ENCODE measurements around the gene C7orf57.
"Not testable (repeated sequence)": the region's sequence is repeated elsewhere in the genome, so short reads cannot be mapped to it uniquely, and the experiment has no call there.

C7orf57 gene

DNA sequence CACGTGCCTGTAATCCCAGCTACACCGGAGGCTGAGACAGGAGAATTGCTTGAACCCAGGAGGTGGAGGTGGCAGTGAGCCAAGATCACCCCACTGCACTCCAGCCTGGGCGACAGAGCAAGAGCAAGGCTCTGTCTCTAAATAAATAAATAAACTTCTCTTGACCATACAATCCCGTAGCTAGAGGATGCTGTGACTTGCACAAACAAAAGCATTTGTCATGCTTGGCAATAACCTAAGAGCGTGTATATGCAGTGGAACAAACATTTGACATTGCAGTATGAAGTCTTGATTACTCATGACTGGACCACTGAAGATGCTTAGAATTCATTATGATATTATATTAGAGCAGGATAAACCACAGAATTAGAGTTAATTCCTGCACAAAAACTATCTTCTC, 1.4 kb upstream of the C7orf57 start:
- DNase-seq (ENCODE audit: extremely low read depth in 1 of 2, low read depth in 1 of 2): no peak

DNA sequence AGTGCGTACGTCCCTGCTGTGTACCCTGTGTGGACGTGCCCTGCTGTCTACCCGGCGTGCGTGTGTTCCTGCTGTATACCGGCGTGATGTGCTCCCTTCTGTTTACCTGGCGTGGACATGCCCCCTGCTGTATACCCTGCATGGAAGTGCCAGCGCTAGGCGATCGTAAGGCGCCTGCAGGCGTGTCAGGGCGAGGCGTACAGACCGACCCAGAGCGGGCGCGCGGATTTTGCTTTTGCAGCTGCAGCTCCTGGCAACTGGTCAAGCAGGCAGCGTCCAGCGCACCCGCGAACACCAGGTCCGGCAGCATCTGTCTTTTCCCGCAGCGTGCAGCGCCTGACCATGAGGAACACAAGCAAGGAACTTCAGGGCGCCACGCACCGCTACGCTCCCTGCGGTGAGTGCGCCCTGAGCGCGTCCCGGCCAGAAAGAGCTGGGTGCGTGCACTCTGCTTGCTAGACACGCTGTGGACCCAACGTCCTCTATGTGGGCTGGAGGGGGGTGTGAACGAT, 680 bp downstream of the C7orf57 start:
- no peak for DNase-seq (ENCODE audit: extremely low read depth in 1 of 2, low read depth in 1 of 2)

DNA sequence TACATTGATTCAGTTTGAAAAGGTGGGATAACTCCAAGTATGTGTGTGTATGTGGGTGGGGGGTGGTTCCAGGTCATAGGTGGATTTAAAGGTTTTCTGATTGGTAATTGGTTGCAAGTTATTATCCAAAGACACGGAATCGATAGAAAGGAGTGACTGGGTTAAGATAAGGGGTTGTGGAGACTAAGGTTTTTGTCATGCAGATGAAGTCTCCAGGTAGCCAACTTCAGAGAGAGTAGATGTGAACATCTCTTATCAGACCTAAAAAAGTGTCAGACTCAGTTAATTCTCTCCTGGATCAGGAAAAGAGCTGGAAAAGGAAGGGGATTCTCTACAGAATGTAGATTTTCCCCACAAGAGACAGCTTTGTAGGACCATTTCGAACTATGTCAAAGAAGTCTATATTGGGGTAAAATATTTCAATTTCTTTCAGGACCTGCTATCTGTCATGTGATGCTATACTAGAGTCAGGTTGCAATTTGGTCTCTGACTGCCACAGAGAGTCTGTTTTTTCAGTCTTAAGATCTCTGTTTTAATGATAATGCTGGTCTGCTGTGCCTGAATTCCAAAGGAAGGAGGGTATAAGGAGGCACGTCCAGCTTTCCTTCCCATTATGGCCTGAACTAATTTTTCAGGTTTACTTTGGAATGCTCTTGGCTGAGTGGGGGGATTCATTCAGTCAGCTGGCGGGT, 3.6 kb downstream of the C7orf57 start:
- no peak for DNase-seq (ENCODE audit: extremely low read depth in 1 of 2, low read depth in 1 of 2)

DNA sequence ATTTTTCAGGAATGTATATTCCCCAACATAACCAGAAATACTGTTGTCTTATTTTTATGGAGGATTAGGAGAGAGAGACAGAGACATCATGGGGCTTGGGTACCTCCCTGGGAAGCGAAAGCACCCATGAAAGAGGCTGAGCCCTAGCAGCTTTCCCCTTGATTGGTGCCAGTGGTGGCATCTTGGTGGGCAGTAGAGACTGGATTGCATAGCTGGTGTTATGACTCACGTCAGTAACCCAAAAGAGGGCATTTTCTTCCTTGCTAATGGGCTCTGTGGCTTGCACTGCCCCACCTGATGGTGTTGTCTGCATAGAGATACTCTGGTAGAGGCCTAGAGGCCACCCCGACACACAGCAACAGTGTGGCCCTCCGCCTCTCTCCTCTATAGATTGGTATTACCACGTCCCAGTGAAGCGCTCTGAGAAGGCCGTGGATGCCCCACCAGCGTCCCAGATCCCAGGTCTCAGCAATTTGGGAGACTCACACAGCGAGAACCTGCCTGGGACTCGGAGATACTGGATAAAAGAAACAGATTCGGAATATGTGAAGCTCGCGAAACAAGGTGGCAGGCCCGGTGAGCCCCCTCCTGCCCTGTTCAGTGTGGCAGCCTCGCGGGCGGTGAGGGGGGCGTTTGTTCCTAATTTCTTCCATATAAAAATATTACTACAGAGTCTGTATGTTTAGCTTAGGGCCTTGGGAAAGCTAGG, 5.8 kb downstream of the C7orf57 start:
- no peak for DNase-seq (ENCODE audit: extremely low read depth in 1 of 2, low read depth in 1 of 2)

DNA sequence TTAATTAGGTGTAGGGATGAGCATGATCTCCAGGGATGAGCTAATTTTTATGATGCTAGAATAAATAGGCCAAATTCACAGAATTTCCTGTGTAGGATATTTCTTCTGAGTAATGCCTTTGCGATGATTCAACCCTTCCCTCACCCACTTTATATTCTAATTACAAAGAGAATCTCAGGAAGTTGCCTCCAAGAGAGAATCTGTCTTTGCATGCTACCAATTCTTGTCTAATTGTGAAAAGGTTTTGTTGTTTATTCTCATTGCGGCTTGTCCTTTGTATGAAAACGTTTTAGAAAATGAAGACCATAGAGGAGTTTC, 6.3 kb downstream of the C7orf57 start:
- no peak for DNase-seq (ENCODE audit: extremely low read depth in 1 of 2, low read depth in 1 of 2)

DNA sequence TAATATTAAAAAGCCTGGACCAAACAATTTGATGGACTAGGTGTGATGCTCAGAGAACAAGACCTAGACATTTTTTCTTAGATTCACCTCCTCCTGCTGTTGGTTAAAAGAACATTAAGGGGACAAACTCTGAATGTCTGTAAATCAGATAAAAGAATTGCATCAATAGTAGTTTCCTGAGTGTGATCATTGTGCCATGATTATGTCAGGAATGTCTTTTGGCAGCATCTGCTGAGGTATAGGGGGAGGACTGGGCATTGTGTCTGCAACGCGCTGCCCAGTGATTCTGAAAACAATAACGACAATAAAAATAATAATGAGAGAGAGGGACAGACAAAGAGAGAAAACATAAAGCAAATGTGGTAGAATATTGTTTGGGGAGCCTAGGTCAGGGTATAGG, 6.9 kb downstream of the C7orf57 start:
- DNase-seq (ENCODE audit: extremely low read depth in 1 of 2, low read depth in 1 of 2): no peak

DNA sequence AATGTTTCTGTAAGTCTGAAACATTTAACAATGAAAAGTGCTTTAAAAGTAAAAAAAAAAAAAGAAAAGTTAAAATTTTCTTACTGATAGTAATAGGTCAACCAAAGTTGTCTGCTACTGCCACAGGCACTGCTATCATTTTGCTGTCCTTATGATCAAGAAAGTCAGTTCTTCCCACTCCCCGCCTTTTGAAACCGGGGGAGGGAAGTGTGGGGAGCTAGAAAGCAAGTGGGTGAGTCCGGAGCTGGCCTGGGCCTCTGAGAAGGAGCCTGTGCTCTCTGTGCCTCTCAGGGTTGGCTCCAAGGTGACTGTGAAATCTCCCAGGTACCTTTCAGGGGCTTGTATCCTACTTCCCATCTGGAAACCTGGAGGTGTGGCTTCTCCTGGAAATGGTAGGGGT, 7.3 kb downstream of the C7orf57 start:
- DNase-seq (ENCODE audit: extremely low read depth in 1 of 2, low read depth in 1 of 2): no peak

DNA sequence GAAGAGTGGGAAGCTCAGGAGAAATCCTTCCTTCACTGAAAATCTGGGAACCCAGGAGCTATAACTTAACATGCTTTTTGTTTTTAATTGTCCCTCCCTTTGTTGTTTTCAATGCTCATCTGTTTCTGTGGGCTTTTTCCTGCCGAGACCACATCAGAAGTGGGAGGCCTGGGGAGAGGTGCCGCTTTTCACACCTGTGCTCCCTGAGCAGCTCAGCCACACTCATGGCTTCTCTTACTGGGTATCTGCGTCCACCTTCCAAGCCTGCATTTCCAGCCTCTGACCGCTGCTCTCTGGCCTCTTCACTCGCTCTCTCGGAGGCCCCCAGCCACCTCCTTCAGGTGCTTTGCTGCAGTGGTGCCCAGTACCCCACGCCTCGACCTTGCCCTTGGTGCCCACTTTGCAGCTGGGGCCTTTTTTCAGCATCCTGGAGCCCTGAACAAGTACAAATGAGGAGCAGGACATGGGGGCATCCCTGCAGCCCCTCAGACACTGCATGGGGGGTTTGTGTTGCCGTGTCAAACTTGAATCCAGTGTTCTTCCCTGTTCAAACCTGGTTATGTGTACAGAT, 9.9 kb downstream of the C7orf57 start:
- no peak for DNase-seq (ENCODE audit: extremely low read depth in 1 of 2, low read depth in 1 of 2)

DNA sequence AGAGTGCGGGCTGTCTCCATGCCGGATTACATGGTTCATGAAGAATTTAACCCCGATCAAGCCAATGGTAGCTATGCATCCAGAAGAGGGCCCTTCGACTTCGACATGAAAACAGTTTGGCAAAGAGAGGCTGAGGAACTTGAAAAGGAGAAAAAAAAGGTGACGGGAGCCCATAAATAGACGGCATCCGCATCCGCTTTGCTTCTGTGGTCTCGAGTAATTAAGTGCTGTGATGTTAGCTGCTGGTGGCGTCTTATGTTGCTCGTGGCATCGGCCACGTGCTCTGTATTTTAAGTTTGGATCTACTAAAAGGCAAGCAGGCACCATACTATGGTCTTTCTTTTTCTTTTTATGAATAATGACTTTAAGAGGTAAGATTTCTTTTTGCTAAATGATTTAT, 11.1 kb downstream of the C7orf57 start:
- DNase-seq (ENCODE audit: extremely low read depth in 1 of 2, low read depth in 1 of 2): no peak

DNA sequence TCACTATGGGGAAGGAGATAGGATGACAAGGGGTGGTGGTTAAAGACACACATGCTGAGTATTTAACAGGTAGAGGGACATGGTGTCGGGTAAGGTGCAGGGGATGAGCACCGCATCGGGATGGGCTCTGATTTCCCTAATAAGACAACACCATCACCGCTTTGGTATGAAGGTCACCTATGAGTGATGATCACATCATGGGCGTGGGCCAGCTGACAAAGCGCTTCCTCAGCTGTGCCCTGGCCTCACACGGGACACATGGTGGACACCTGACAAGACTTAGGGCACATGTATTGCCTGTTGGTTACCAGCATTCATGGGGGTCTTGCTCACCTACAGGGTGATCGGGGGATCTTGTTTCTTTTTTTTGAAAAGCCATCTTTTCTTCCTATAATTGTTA, 12.8 kb downstream of the C7orf57 start:
- DNase-seq (ENCODE audit: extremely low read depth in 1 of 2, low read depth in 1 of 2): no peak

DNA sequence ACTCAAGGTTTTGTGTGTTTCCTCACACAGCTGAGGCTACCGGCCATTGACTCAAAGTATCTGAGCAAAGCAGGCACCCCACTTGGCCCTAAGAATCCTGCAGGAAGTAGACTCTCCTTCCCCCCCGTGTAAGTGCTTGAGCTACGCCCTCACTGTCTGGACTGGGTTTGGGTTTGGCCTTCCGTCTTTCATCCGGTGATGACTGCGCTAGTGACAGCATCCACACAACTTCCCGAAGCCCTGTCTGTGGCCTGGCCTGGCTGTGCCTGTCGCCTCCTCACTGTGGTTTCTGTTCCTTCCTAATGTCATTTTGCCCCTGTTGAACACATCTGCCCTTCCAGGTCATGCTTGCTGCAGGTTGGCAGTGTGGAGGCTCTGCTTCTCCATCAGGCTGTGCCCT, 14.5 kb downstream of the C7orf57 start:
- DNase-seq (ENCODE audit: extremely low read depth in 1 of 2, low read depth in 1 of 2): no peak

DNA sequence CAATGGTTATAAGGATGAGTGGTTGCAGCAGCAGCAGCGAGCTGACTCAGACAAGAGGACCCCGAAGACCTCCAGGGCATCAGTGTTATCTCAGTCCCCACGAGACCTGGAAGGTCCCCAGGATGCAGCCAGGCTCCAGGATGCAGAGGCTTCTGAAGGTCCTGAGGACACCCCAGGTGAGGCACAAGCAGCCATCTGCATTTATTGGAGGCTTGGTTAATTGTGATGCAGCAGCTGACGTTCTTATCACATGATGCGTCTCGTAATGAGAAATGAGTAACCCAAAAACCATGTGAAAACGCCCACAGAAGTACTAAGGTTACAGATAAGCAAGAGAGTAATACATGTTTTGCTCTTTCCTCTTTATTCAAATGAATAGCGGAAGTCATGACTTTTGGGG, 17.4 kb downstream of the C7orf57 start:
- no peak for DNase-seq (ENCODE audit: extremely low read depth in 1 of 2, low read depth in 1 of 2)

DNA sequence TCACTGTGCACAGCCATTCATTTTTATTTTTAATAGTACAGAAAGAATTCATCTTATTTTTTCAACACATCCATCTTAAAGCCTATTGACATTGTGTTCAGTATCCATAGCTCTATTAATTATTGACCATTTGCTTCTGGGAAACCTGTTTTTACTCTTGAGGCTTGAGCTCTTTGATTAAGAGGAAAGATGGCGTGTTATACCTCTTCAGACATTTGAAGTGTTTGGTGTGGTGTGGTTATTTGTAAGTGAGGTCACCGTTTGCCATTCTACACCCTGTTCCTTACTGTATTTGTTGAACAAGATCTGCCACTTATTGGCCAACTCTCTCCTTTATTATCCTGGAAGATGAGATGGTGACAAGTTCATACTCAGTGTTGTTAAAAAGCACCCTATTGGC, 18.4 kb downstream of the C7orf57 start:
- DNase-seq (ENCODE audit: extremely low read depth in 1 of 2, low read depth in 1 of 2): no peak

DNA sequence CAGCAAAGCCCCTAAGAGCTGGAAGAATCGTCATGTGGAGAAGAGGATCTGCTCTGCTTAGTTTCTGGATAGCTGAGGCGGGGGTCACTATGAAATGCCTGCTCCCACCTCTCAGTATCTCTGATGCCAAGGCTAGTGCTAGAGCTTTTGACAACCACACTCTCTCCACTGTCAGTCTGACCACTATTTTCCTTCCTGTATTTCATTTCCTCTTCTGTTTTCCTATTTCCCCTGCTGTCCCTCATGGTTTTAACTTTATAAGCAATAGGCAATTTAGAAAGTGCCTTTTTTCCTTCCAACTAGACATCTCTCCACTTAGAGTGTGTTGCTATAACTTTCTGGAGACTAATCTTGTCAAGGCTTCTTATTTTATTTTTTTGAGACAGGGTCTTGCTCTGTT, 23.6 kb downstream of the C7orf57 start:
- no peak for DNase-seq (ENCODE audit: extremely low read depth in 1 of 2, low read depth in 1 of 2)

DNA sequence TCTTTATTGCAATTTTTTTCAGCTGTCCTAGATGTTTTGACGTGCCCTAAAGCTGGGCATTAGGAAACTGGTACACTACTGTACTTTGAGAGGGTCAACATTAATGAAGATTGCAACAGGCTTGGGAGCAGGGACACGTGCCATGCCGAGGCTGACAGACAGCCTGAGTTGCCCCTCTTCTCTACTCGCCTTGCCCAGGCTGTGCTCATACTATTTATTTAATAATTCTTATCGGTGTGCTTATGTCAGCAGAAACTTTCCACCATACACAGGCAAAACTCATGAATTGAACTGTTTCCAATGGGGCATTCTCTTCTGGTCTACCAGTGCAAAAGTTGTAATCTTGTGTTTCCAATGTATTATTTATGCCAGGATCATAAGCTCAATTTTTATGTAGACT, 24.4 kb downstream of the C7orf57 start:
- no peak for DNase-seq (ENCODE audit: extremely low read depth in 1 of 2, low read depth in 1 of 2)

DNA sequence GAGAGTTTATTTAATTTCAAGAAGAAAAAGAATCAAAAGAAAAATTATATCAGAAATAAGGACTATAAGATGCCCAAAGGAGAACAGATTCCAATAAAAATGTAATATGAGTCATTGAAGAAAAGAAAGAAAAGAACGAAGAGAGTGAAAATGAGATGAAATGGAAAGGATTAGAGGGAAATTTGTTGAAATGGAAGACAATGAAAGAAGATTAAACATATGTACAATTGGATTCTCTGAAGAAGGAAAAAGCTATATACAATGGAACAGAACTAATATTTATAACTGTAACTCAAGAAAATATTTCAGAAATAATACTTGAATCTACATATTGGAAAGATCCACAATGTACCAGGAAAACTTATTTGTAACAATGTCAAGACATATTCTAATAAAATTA, 28.6 kb downstream of the C7orf57 start:
- DNase-seq (ENCODE audit: extremely low read depth in 1 of 2, low read depth in 1 of 2): no peak

DNA sequence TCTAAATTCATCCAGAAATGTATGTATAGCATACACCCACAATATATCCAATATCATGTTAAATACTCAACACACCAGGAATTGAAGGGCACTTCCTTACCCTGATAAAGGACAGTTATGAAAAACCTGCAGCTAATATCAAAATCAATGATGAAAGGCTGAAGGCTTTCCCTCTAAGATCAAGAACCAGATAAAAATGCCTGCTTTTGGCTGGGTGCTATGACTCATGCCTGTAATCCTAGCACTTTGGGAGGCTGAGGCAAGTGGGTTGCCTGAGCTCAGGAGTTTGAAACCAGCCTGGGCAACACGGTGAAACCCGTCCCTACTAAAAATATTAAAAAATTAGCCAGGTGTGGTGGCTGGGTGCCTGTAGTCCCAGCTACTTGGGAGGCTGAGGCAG, 32.1 kb downstream of the C7orf57 start:
- no peak for DNase-seq (ENCODE audit: extremely low read depth in 1 of 2, low read depth in 1 of 2)

DNA sequence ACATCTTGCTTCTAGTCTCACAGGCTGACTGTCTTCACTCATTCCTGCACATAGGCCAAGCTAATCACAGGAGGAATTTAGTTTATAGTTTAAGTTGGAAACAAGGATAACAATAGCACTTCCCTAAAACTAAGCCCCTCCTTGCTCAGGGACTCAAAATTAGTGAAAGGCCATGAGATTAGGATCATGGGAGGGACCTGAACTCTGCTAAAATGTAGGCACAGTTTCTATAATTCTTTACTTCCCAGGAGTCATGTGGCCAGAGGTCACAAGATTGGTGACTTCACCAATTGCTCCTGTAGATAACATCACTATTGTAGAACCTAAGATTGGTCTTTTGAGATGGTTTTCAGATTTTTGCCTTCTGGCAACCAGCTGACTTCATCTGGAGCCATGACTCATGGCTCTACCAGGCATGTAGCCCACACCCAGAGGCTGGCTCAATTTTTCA, 38.9 kb downstream of the C7orf57 start:
- DNase-seq (ENCODE audit: extremely low read depth in 1 of 2, low read depth in 1 of 2): no peak

DNA sequence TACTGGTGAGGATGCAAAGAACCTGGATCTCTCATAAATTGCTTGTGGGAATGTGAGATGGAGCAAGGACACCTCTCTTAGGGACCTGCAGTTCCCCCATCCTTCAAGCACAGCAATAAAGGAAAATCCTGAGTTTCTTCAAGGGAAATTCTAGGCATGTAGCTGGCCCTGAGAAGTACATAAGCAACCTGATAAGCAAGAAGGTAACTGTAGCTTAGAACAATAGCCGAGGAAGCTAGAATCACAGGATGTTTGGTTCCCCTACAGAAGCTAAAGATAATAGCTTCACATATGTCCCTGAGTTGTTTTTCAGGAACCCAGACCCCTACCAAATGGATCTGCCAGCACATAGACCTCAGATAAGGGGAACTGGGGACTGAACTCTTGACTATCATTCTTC, 42.1 kb downstream of the C7orf57 start:
- no peak for DNase-seq (ENCODE audit: extremely low read depth in 1 of 2, low read depth in 1 of 2)

DNA sequence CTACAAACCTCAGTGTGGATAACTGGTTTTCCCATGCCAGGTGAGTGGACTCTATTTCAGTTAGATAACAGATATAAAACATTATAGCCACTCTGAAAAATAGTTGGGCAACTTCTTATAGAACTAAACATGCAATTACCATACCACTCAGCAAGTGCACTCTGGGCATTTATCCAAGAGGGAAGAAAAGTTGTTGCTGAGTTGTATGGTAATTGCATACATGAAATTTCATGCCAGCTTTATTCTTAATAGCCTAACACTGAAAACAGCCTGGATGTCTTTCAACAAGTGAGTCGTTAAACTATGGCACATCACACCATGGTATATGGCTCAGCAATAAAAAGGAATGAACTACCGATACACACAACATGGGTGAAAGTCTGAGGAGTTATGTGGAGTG, 43.1 kb downstream of the C7orf57 start:
- DNase-seq (ENCODE audit: extremely low read depth in 1 of 2, low read depth in 1 of 2): no peak

DNA sequence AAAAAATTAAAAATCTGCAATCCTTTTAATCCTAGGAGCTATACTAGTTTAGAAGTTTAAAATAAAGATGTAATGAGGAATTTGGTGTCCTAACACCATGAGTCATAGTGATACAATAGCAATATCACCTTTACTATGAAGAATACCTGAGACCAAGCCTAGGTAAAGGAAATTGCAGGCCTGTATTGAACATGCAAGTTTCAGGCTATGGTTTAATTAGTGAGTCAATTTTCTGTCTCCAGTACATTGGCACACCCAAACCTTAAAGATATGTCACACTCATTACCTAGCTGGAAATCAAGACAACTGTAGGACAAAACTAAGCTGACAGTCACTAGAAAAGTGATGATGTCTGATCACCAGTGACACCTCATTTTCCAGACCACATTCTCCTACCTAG, 47.0 kb downstream of the C7orf57 start:
- not testable (repeated sequence) for DNase-seq (ENCODE audit: extremely low read depth in 1 of 2, low read depth in 1 of 2)

DNA sequence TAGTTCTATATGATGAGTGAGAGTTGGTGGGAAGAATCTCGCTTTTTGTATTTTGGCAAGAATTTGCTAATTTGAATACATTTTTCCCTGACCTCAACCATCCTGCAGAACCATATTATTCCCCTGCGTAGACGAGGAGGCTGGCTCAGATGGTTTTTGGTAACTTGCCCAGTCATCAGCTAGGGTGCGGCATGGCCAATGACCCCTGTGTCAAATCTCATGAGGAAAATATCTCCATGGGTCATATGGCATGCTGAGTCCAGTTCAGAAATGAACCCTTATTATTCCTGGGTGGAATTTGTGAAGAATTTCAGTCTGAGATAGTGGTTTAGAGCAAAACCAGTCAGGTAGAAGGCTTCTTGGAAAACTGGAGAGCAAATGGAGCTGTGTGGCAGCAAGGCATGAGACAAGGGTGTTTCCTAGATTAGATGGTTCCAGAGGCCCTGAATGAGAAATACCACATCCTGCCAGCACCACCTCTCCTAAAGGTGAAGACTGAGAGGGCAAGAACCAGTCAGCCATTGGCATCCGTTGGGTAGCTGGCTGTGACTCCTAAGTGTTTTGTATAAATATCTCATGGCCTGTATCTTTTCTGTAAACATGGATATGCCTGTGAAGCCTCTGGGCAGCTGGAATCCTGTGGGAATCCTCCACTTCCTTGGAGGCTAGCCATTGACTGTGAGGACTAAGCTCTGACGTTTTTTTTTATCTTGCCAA, 47.9 kb downstream of the C7orf57 start:
- DNase-seq (ENCODE audit: extremely low read depth in 1 of 2, low read depth in 1 of 2): no peak

Data from activated CD8-positive, alpha-beta memory T cell treated with anti-CD3 and anti-CD28 coated beads for 1 hour (primary cell).